Measurements from ENCODE around the gene XYLT1. TPM values are rescaled to one million over a fixed set of nuclear protein-coding genes. Genes with fewer than 3 reads are reported as not detected.
"Not testable (repeated sequence)": the region's sequence is repeated elsewhere in the genome, so short reads cannot be mapped to it uniquely, and the experiment has no call there.

Gene XYLT1
- polyA plus RNA-seq, 2 donors: 3.0 TPM

DNA sequence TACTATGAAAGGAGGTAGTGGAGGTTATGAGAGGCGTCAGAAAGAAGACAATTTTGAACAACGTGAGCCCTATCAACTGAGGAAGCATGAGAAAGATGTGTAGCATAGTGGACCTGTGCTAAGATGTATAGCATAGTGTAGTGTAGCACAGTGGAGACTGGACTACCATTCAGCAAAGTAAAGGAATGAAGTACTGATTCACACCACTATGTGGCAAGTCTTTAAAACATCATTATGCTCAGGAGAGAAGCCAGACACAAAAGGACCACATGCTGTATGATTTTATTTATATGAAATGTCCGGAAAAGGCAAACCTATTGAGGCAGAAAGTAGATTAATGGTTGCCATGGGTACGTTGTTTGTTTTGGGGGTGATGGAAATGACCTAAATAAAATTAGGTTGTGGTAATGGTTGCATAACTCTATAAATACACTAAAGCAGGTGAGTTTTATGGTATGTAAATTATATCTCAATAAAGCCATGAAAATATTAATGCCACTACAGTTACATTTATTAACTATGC lies 20.4 kb upstream of the XYLT1 start:
- 70 to 74% methylated on average over 4 of the region's 4 CpGs for WGBS, 2 donors
- no peaks in the 10 kb centered on the region for H3K4me1 ChIP-seq (ENCODE audit: control insufficient read depth in 2 of 2, insufficient read depth in 2 of 2, low read length in 1 of 2)
- H3K36me3 ChIP-seq (ENCODE audit: control insufficient read depth in 2 of 2, insufficient read depth in 2 of 2, low read length in 1 of 2): no peaks in the 10 kb centered on the region
- H3K27ac ChIP-seq (ENCODE audit: low read depth in 2 of 2, low read length in 1 of 2): no peak overlapping the region
- H3K4me3 ChIP-seq (ENCODE audit: low read depth in 1 of 2, low read length in 2 of 2): no peak overlapping the region
- H3K27me3 ChIP-seq (ENCODE audit: control insufficient read depth in 1 of 2, insufficient read depth in 2 of 2, low read length in 2 of 2): no peaks in the 10 kb centered on the region
- no peaks in the 10 kb centered on the region for H3K9me3 ChIP-seq (ENCODE audit: control insufficient read depth in 2 of 2, insufficient read depth in 1 of 2, low read depth in 1 of 2, low read length in 1 of 2)

DNA sequence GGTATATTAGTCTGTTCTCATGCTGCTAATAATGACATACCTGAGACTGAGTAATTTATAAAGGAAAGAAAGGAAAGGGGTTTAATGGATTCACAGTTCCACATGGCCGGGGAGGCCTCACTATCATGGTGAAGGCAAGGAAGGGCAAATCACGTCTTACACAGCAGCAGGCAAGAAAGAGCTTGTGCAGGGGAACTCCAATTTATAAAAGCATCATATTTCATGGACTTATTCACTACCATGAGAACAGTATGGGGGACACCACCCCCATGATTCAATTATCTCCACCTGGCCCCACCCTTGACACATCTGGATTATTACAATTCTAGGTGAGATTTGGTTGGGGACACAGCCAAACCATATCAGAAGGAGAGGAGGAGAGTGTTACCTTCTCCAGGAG lies 17.7 kb upstream of the XYLT1 start:
- Histone ChIP-seq H3K27ac (ENCODE audit: low read depth in 2 of 2, low read length in 1 of 2) (no peak overlapping the region), H3K4me3 (ENCODE audit: low read depth in 1 of 2, low read length in 2 of 2) (no peak overlapping the region), H3K4me1 (ENCODE audit: control insufficient read depth in 2 of 2, insufficient read depth in 2 of 2, low read length in 1 of 2) (no peaks in the 10 kb centered on the region), H3K36me3 (ENCODE audit: control insufficient read depth in 2 of 2, insufficient read depth in 2 of 2, low read length in 1 of 2) (no peaks in the 10 kb centered on the region), H3K27me3 (ENCODE audit: control insufficient read depth in 1 of 2, insufficient read depth in 2 of 2, low read length in 2 of 2) (no peaks in the 10 kb centered on the region), H3K9me3 (ENCODE audit: control insufficient read depth in 2 of 2, insufficient read depth in 1 of 2, low read depth in 1 of 2, low read length in 1 of 2) (no peaks in the 10 kb centered on the region)
- 72 to 91% methylated on average over 2 of the region's 2 CpGs for WGBS, 2 donors

DNA sequence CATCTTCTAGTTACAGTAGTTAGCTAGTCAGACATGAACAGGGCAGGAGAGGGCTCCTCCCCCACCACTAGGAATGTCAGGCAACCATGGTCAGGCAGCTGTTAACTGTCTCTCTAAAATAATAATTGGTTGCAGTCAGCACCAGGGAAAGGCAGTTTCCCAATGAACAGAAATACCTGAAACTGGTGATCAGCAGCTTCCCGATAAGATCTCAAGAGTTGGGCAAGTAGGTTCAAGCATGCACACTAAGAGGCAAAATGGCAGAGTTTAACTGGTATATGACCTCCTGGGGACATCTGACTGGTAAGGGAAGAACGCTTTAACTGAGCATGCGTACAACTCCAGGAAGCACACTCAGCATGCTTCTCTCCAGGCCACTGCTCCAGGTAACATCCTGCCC lies 12.6 kb upstream of the XYLT1 start:
- Histone ChIP-seq H3K27me3 (ENCODE audit: control insufficient read depth in 1 of 2, insufficient read depth in 2 of 2, low read length in 2 of 2) (no peaks in the 10 kb centered on the region), H3K4me3 (ENCODE audit: low read depth in 1 of 2, low read length in 2 of 2) (no peak overlapping the region), H3K27ac (ENCODE audit: low read depth in 2 of 2, low read length in 1 of 2) (no peak overlapping the region), H3K9me3 (ENCODE audit: control insufficient read depth in 2 of 2, insufficient read depth in 1 of 2, low read depth in 1 of 2, low read length in 1 of 2) (no peaks in the 10 kb centered on the region), H3K4me1 (ENCODE audit: control insufficient read depth in 2 of 2, insufficient read depth in 2 of 2, low read length in 1 of 2) (no peaks in the 10 kb centered on the region), H3K36me3 (ENCODE audit: control insufficient read depth in 2 of 2, insufficient read depth in 2 of 2, low read length in 1 of 2) (no peaks in the 10 kb centered on the region)
- WGBS, 2 donors: 75 to 93% methylated on average over 3 of the region's 3 CpGs

DNA sequence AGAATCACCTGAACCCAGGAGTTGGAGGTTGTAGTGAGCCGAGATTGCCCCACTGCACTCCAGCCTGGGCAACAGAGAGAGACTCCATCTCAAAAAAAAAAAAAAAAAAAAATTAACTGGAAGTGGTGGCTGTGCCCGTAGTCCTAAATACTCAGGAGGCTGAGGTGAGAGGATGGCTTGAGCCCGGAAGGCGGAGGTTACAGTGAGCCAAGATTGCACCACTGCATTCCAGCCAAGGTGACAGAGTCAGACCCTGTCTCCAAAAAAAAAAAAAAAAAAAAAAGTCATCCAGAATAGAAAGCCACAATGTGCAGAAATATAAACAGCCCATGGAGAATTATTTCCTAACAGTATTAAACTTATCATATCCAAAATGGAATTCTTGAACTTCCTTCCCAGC lies 11.6 kb upstream of the XYLT1 start:
- not testable (repeated sequence) for H3K4me1 ChIP-seq (ENCODE audit: control insufficient read depth in 2 of 2, insufficient read depth in 2 of 2, low read length in 1 of 2); H3K9me3 ChIP-seq (ENCODE audit: control insufficient read depth in 2 of 2, insufficient read depth in 1 of 2, low read depth in 1 of 2, low read length in 1 of 2); H3K36me3 ChIP-seq (ENCODE audit: control insufficient read depth in 2 of 2, insufficient read depth in 2 of 2, low read length in 1 of 2); H3K27me3 ChIP-seq (ENCODE audit: control insufficient read depth in 1 of 2, insufficient read depth in 2 of 2, low read length in 2 of 2); H3K27ac ChIP-seq (ENCODE audit: low read depth in 2 of 2, low read length in 1 of 2); H3K4me3 ChIP-seq (ENCODE audit: low read depth in 1 of 2, low read length in 2 of 2)
- WGBS, 2 donors: 75 to 92% methylated on average over 4 of the region's 4 CpGs

DNA sequence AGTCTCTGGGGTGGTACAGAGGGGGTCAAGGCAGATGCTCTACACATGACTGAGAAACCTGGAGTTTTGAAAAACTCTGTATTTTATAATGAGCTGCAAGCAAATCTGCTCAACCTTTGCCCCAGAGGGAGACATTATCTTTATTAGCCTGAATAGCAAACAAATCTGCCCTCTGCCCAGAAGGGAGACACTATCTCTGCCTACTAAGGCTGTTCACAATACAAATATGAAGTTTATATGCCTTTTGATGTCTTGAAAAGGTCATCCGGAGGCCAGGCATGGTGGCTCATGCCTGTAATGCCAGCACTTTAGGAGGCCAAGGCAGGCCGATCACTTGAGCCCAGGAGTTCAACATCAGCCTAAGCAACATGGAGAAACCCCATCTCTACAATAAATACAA lies 11.0 kb upstream of the XYLT1 start:
- H3K27ac ChIP-seq (ENCODE audit: low read depth in 2 of 2, low read length in 1 of 2): no peak overlapping the region
- 83 to 91% methylated on average over 2 of the region's 2 CpGs for WGBS, 2 donors
- H3K4me3 ChIP-seq (ENCODE audit: low read depth in 1 of 2, low read length in 2 of 2): no peak overlapping the region
- no peaks in the 10 kb centered on the region for H3K9me3 ChIP-seq (ENCODE audit: control insufficient read depth in 2 of 2, insufficient read depth in 1 of 2, low read depth in 1 of 2, low read length in 1 of 2)
- H3K4me1 ChIP-seq (ENCODE audit: control insufficient read depth in 2 of 2, insufficient read depth in 2 of 2, low read length in 1 of 2): no peaks in the 10 kb centered on the region
- no peaks in the 10 kb centered on the region for H3K27me3 ChIP-seq (ENCODE audit: control insufficient read depth in 1 of 2, insufficient read depth in 2 of 2, low read length in 2 of 2)
- H3K36me3 ChIP-seq (ENCODE audit: control insufficient read depth in 2 of 2, insufficient read depth in 2 of 2, low read length in 1 of 2): no peaks in the 10 kb centered on the region

DNA sequence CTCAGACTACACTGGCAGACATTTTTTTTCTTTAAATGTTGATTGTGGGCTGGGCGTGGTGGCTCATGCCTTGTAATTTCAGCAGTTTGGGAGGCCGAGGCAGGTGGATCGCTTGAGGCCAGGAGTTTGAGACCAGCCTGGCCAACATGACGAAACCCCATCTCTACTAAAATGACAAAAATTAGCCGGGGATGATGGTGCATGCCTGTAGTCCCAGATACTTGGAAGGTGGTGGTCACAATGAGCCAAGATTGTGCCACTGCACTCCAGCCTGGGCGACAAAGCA lies 6.4 kb upstream of the XYLT1 start:
- H3K27ac ChIP-seq (ENCODE audit: low read depth in 2 of 2, low read length in 1 of 2); H3K27me3 ChIP-seq (ENCODE audit: control insufficient read depth in 1 of 2, insufficient read depth in 2 of 2, low read length in 2 of 2); H3K9me3 ChIP-seq (ENCODE audit: control insufficient read depth in 2 of 2, insufficient read depth in 1 of 2, low read depth in 1 of 2, low read length in 1 of 2); H3K4me3 ChIP-seq (ENCODE audit: low read depth in 1 of 2, low read length in 2 of 2); H3K4me1 ChIP-seq (ENCODE audit: control insufficient read depth in 2 of 2, insufficient read depth in 2 of 2, low read length in 1 of 2); H3K36me3 ChIP-seq (ENCODE audit: control insufficient read depth in 2 of 2, insufficient read depth in 2 of 2, low read length in 1 of 2): not testable (repeated sequence)
- WGBS, 2 donors: 88 to 89% methylated on average over 6 of the region's 6 CpGs

DNA sequence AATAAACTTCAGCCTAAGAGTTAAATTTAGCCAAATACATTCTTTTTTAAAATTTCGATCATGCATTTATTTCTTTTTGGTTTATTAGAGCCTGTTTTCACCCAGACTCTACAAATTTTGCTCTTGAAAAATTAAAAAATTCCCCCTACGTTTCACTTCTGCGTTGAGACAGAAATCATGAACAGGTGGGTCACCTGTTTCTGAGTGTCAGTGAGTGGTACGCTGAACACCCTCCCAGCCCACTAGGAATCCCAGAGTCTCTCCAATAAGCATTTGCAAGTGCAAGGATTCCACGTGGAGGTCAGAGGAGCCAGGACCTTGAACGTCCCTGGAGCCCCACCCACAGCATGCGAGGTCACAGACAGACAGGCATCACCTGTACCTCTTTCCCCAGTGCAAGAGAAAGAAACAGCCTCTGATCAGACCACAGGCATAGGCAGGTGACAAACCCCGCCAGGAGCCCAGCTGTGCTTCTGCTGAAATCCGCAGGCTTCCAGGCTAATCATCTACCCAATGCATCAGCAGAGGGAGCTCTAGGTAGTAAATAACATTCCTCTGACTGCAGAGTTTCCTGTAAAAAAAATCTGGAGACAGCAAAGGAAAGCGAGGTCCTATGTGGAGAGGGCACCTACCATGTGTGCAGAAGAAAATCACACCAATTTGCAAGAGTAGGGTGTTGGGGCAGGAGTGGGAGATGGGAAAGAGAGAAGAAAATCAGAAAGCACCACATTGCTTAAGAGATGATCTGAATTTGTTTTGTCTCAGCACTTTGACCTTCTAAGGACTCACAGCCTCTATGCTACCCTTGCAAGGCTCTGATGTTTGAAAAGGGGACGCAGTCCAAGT lies 5.9 kb upstream of the XYLT1 start:
- Histone ChIP-seq H3K36me3 (ENCODE audit: control insufficient read depth in 2 of 2, insufficient read depth in 2 of 2, low read length in 1 of 2) (no peaks in the 10 kb centered on the region), H3K9me3 (ENCODE audit: control insufficient read depth in 2 of 2, insufficient read depth in 1 of 2, low read depth in 1 of 2, low read length in 1 of 2) (no peaks in the 10 kb centered on the region), H3K4me1 (ENCODE audit: control insufficient read depth in 2 of 2, insufficient read depth in 2 of 2, low read length in 1 of 2) (no peaks in the 10 kb centered on the region), H3K27ac (ENCODE audit: low read depth in 2 of 2, low read length in 1 of 2) (no peak overlapping the region), H3K4me3 (ENCODE audit: low read depth in 1 of 2, low read length in 2 of 2) (no peak overlapping the region), H3K27me3 (ENCODE audit: control insufficient read depth in 1 of 2, insufficient read depth in 2 of 2, low read length in 2 of 2) (no peaks in the 10 kb centered on the region)
- WGBS, 2 donors: 30 to 32% methylated on average over 11 of the region's 11 CpGs

DNA sequence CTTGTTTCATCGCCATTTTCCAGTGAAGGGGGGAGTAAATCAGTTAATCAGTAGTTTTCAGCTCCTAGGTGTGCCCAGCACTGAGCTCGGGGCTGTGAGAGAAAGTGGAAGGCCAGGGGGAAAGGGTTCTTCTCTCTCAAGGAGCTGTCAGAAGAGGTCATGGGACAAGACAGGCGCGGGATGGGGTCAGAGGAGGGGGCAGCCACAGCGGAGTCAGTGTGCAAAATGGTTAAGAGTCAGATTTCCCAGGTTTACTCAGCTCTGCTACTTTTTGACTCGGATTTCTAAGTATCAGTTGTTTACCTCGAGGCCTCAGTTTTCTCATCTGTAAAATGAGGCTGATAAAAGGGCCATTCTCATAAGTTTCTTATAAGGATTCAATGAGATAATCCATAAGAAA lies 4.3 kb upstream of the XYLT1 start:
- Histone ChIP-seq H3K4me1 (ENCODE audit: control insufficient read depth in 2 of 2, insufficient read depth in 2 of 2, low read length in 1 of 2) (no peaks in the 10 kb centered on the region), H3K27ac (ENCODE audit: low read depth in 2 of 2, low read length in 1 of 2) (no peak overlapping the region), H3K36me3 (ENCODE audit: control insufficient read depth in 2 of 2, insufficient read depth in 2 of 2, low read length in 1 of 2) (no peaks in the 10 kb centered on the region), H3K9me3 (ENCODE audit: control insufficient read depth in 2 of 2, insufficient read depth in 1 of 2, low read depth in 1 of 2, low read length in 1 of 2) (no peaks in the 10 kb centered on the region), H3K27me3 (ENCODE audit: control insufficient read depth in 1 of 2, insufficient read depth in 2 of 2, low read length in 2 of 2) (no peaks in the 10 kb centered on the region), H3K4me3 (ENCODE audit: low read depth in 1 of 2, low read length in 2 of 2) (no peak overlapping the region)
- 73 to 75% methylated on average over 7 of the region's 7 CpGs for WGBS, 2 donors

DNA sequence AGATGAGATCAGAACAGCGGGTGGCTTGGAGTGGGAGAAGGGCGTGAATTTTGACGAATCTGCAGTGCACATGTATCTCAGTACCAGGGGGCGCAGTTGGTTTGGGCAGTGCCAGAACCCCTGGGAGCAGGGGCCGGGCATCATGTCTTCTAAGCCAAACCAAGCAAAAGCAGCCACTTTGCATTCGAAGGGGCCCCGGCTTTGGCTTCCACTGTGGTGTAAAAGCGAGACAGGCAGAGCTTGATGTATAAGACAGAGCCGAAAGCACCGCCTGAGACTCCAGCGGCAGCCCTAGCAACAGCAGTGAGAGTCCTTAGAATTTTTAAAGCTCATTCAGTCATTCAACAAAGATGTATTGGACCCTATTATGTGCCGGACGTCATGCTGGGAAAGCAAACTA lies 3.8 kb upstream of the XYLT1 start:
- Histone ChIP-seq H3K27ac (ENCODE audit: low read depth in 2 of 2, low read length in 1 of 2) (no peak overlapping the region), H3K4me3 (ENCODE audit: low read depth in 1 of 2, low read length in 2 of 2) (no peak overlapping the region), H3K9me3 (ENCODE audit: control insufficient read depth in 2 of 2, insufficient read depth in 1 of 2, low read depth in 1 of 2, low read length in 1 of 2) (no peaks in the 10 kb centered on the region), H3K36me3 (ENCODE audit: control insufficient read depth in 2 of 2, insufficient read depth in 2 of 2, low read length in 1 of 2) (no peaks in the 10 kb centered on the region), H3K27me3 (ENCODE audit: control insufficient read depth in 1 of 2, insufficient read depth in 2 of 2, low read length in 2 of 2) (no peaks in the 10 kb centered on the region), H3K4me1 (ENCODE audit: control insufficient read depth in 2 of 2, insufficient read depth in 2 of 2, low read length in 1 of 2) (peaks cover 0 to under 1% of the 10 kb centered on the region in 2 donors)
- WGBS, 2 donors: 64 to 73% methylated on average over 13 of the region's 13 CpGs

DNA sequence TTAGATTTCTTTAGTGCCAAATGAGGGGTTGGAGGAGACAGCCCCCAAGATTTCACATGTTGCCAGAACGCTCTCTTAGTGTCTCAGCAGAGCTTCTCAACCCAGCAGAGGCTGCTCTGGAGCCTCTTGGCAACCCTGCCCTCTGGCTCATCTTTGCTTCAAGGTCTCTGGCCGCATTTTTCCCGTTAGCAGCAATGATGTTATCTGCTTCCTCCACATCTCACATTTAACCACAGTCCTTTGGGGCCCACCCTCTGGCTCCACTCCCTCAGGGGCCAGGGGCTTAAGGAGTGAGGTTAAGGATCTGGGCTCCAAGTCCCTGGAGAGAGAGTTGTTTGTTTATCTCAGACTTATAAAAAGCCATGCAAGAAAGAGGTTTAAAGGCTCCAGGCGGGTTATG lies 3.3 kb upstream of the XYLT1 start:
- Histone ChIP-seq H3K4me3 (ENCODE audit: low read depth in 1 of 2, low read length in 2 of 2) (no peak overlapping the region), H3K27ac (ENCODE audit: low read depth in 2 of 2, low read length in 1 of 2) (no peak overlapping the region)
- WGBS, 2 donors: 31 to 49% methylated on average over 4 of the region's 4 CpGs

More for the DNA sequence above, 3.3 kb upstream of the XYLT1 start:
- Histone ChIP-seq H3K4me1 (ENCODE audit: control insufficient read depth in 2 of 2, insufficient read depth in 2 of 2, low read length in 1 of 2) (peaks cover 0 to 5% of the 10 kb centered on the region in 2 donors), H3K36me3 (ENCODE audit: control insufficient read depth in 2 of 2, insufficient read depth in 2 of 2, low read length in 1 of 2) (no peaks in the 10 kb centered on the region), H3K9me3 (ENCODE audit: control insufficient read depth in 2 of 2, insufficient read depth in 1 of 2, low read depth in 1 of 2, low read length in 1 of 2) (no peaks in the 10 kb centered on the region), H3K27me3 (ENCODE audit: control insufficient read depth in 1 of 2, insufficient read depth in 2 of 2, low read length in 2 of 2) (no peaks in the 10 kb centered on the region)

Data from esophagus (tissue), 2 donors.